B cell (primary cell): ENCODE data around the gene MT4.

Experiments used
- EZH2 ChIP-seq: IDR thresholded peaks from 2 replicates; pipeline ENCODE4 v1.6.1; 2012; ENCODE audit warnings: borderline replicate concordance, low read depth, mild to moderate bottlenecking, moderate library complexity, low read length; ENCODE audit not compliant: insufficient read depth, poor library complexity, severe bottlenecking
- TF ChIP-seq, protein P1 (sequence below): fragments of 200-600 bp; IDR thresholded peaks from one replicate; pipeline ENCODE4 v1.8.0; 2022; ENCODE audit warnings: antibody characterized with exemption, mild to moderate bottlenecking

DNA sequence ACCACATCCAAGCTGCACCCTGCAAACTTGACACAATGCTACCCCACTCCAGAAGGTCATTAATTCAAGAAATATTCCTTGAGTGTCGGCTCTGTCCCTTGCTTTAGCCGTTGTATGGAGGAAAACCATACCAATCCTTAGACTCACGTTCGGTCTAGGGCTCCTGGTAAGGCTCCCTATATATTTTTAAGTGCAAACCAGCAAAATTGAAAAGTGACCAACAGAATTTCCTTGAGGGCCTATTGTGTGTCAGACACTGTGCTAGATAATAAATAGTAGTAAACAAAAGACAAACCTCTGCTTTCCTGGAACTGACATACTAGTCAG lies 44.7 kb upstream of the MT4 start:
- no peak for TF ChIP-seq EZH2
- TF ChIP-seq, protein P1, sequence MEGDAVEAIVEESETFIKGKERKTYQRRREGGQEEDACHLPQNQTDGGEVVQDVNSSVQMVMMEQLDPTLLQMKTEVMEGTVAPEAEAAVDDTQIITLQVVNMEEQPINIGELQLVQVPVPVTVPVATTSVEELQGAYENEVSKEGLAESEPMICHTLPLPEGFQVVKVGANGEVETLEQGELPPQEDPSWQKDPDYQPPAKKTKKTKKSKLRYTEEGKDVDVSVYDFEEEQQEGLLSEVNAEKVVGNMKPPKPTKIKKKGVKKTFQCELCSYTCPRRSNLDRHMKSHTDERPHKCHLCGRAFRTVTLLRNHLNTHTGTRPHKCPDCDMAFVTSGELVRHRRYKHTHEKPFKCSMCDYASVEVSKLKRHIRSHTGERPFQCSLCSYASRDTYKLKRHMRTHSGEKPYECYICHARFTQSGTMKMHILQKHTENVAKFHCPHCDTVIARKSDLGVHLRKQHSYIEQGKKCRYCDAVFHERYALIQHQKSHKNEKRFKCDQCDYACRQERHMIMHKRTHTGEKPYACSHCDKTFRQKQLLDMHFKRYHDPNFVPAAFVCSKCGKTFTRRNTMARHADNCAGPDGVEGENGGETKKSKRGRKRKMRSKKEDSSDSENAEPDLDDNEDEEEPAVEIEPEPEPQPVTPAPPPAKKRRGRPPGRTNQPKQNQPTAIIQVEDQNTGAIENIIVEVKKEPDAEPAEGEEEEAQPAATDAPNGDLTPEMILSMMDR: no peak
